SK-N-SH treated with all-trans-retinoic acid at 6 μM for 48 hours (cell line): ENCODE results near the gene SLC12A2.

Experiments
- CREB5 ChIP-seq: fragments of 250-450 bp; sonication (Bioruptor Pico); IDR thresholded peaks from 2 replicates; pipeline ENCODE4 v1.5.1; 2020; ENCODE audit warnings: low read depth, mild to moderate bottlenecking, moderate library complexity
- CSDC2 ChIP-seq: fragments of 250-450 bp; sonication (Bioruptor Pico); IDR thresholded peaks from 2 replicates; pipeline ENCODE4 v1.5.0; 2020; ENCODE audit warnings: mild to moderate bottlenecking, moderate library complexity
- CSRNP3 ChIP-seq: fragments of 250-450 bp; sonication (Bioruptor Pico); IDR thresholded peaks from 2 replicates; pipeline ENCODE4 v1.5.1; 2021; ENCODE audit warnings: mild to moderate bottlenecking, moderate library complexity
- GLIS3 ChIP-seq: fragments of 250-450 bp; sonication (Bioruptor Pico); IDR thresholded peaks from 2 replicates; pipeline ENCODE4 v1.5.0; 2020; ENCODE audit warnings: mild to moderate bottlenecking, moderate library complexity
- PATZ1 ChIP-seq: fragments of 250-450 bp; sonication (Bioruptor Pico); IDR thresholded peaks from 2 replicates; pipeline ENCODE4 v1.8.0; 2020; ENCODE audit warnings: mild to moderate bottlenecking, moderate library complexity, borderline replicate concordance
- RARB ChIP-seq: fragments of 250-450 bp; sonication (Bioruptor Pico); IDR thresholded peaks from 2 replicates; pipeline ENCODE4 v1.8.0; 2021; ENCODE audit warnings: mild to moderate bottlenecking, moderate library complexity
- SNAI2 ChIP-seq: fragments of 250-450 bp; sonication (Bioruptor Pico); IDR thresholded peaks from 2 replicates; pipeline ENCODE4 v1.5.0; 2020; ENCODE audit warnings: mild to moderate bottlenecking, moderate library complexity
- TCF4 ChIP-seq: fragments of 250-450 bp; sonication (Bioruptor Pico); IDR thresholded peaks from 2 replicates; pipeline ENCODE4 v1.8.0; 2021; ENCODE audit warnings: mild to moderate bottlenecking, moderate library complexity, borderline replicate concordance
- TOX ChIP-seq: fragments of 250-450 bp; sonication (Bioruptor Pico); IDR thresholded peaks from 2 replicates; pipeline ENCODE4 v1.8.0; 2021; ENCODE audit warnings: mild to moderate bottlenecking, moderate library complexity, borderline replicate concordance
- ZC3H10 ChIP-seq: fragments of 250-450 bp; sonication (Bioruptor Pico); IDR thresholded peaks from 2 replicates; pipeline ENCODE4 v1.5.1; 2021; ENCODE audit warnings: mild to moderate bottlenecking, moderate library complexity
- ZFP3 ChIP-seq: fragments of 250-450 bp; sonication (Bioruptor Pico); IDR thresholded peaks from 2 replicates; pipeline ENCODE4 v1.5.0; 2020; ENCODE audit warnings: mild to moderate bottlenecking, moderate library complexity
- ZNF565 ChIP-seq: fragments of 450-650 bp; formaldehyde crosslinking; conservative IDR thresholded peaks from 2 replicates; pipeline ENCODE4 v1.5.0; 2020; ENCODE audit warnings: low read depth, mild to moderate bottlenecking, moderate library complexity
- ZNF70 ChIP-seq: fragments of 450-650 bp; formaldehyde crosslinking; IDR thresholded peaks from 2 replicates; pipeline ENCODE4 v1.5.0; 2020; ENCODE audit warnings: mild to moderate bottlenecking, moderate library complexity
- ZNF8 ChIP-seq: fragments of 450-650 bp; formaldehyde crosslinking; IDR thresholded peaks from 2 replicates; pipeline ENCODE4 v1.5.0; 2020; ENCODE audit warnings: mild to moderate bottlenecking, moderate library complexity

GRCh38 chr5:128074171-128074570, 9.4 kb upstream of the SLC12A2 start:
- no peak for TF ChIP-seq ZNF8 (CRISPR knock-in tag)
- no peak for TF ChIP-seq RARB (CRISPR knock-in tag)
- TF ChIP-seq SNAI2 = no peak
- TF ChIP-seq TOX (CRISPR knock-in tag) = no peak
- TF ChIP-seq ZC3H10 = no peak
- TF ChIP-seq CREB5 = no peak
- no peak for TF ChIP-seq CSDC2 (CRISPR knock-in tag)
- no peak for TF ChIP-seq GLIS3 (CRISPR knock-in tag)
- TF ChIP-seq PATZ1 (CRISPR knock-in tag) = no peak
- no peak for TF ChIP-seq CSRNP3 (CRISPR knock-in tag)
- TF ChIP-seq ZNF70 (CRISPR knock-in tag) = no peak
- no peak for TF ChIP-seq ZNF565
- TF ChIP-seq ZFP3 (CRISPR knock-in tag) = no peak
- TF ChIP-seq TCF4 (CRISPR knock-in tag) = no peak
